ENCODE data around the gene KIAA1614. TPM values are rescaled to one million over a fixed set of nuclear protein-coding genes. Genes with fewer than 3 reads are reported as not detected.

Gene KIAA1614
- total RNA-seq, 1 experiment from 2014 or later, result 0.15 TPM

GRCh38 chr1:180948641-180949615 is 36.2 kb downstream of the KIAA1614 start:
- POLR2A ChIA-PET (ENCODE audit: unreplicated experiment), result no interaction called here

DNA sequence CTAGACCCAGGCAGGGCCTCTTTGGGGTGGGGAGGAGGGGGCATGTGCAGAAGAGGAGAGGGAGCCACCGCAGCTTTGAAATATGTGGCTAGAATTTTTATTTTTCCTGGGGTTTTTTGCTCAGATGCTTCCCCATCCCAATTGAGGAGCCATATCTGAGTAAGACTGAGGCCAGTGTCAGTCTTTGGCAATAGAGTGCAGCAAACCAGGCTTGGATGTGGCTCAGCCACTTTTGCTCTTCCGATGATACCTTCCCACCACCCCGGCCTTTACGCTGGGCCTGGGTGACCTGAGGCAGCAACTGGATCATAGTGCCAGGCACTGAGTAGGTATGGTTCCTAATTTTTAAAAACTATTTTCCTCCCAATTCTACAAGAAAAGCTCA is 36.9 kb downstream of the KIAA1614 start:
- H3K27me3 ChIP-seq (ENCODE audit: insufficient read depth, low read depth), result no peaks in the 10 kb centered on the region
- DNase-seq, result no peak
- H4K20me1 ChIP-seq (ENCODE audit: insufficient read depth), result no peaks in the 10 kb centered on the region
- CTCF ChIA-PET, result no interaction called here
- no TSS peak for BruUV-seq (replicated peaks)
- POLR2A ChIA-PET (ENCODE audit: unreplicated experiment), result no interaction called here
- no peak overlapping the region for H3K27ac ChIP-seq
- H3K4me2 ChIP-seq, result no peak overlapping the region
- H3K9me3 ChIP-seq (ENCODE audit: insufficient read depth, low read depth), result 0 out of 2 replicates have a peak, but pooled peaks cover 5% of the 10 kb centered on the region
- no peak for TF ChIP-seq EZH2 (IDR thresholded peaks at IDR 0.05; ENCODE audit: low read depth)
- TF ChIP-seq, protein P1, sequence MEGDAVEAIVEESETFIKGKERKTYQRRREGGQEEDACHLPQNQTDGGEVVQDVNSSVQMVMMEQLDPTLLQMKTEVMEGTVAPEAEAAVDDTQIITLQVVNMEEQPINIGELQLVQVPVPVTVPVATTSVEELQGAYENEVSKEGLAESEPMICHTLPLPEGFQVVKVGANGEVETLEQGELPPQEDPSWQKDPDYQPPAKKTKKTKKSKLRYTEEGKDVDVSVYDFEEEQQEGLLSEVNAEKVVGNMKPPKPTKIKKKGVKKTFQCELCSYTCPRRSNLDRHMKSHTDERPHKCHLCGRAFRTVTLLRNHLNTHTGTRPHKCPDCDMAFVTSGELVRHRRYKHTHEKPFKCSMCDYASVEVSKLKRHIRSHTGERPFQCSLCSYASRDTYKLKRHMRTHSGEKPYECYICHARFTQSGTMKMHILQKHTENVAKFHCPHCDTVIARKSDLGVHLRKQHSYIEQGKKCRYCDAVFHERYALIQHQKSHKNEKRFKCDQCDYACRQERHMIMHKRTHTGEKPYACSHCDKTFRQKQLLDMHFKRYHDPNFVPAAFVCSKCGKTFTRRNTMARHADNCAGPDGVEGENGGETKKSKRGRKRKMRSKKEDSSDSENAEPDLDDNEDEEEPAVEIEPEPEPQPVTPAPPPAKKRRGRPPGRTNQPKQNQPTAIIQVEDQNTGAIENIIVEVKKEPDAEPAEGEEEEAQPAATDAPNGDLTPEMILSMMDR (conservative IDR thresholded peaks at IDR 0.05), result no peak
- H3K9me2 ChIP-seq (ENCODE audit: insufficient read depth), result no peaks in the 10 kb centered on the region
- H3K79me2 ChIP-seq (ENCODE audit: low read depth), result no peaks in the 10 kb centered on the region
- H3F3A ChIP-seq (ENCODE audit: insufficient read depth, low read depth), result no peaks in the 10 kb centered on the region
- H3K4me3 ChIP-seq, result no peak overlapping the region
- intact Hi-C loops (cut with micrococcal nuclease; ENCODE audit: unreplicated experiment), result no loop called here
- no peak overlapping the region for H2AFZ ChIP-seq
- H3K36me3 ChIP-seq (ENCODE audit: low read depth), result peaks cover 10% of the 10 kb centered on the region; the same call in 1 of the 2 replicates
- H3K4me1 ChIP-seq (replicated peaks; ENCODE audit: insufficient read depth), result no peaks in the 10 kb centered on the region

More at GRCh38 chr1:180948641-180949615, 36.2 kb downstream of the KIAA1614 start:
- BruUV-seq (replicated peaks), result no TSS peak
- Histone ChIP-seq H3F3A (ENCODE audit: insufficient read depth, low read depth) (no peaks in the 10 kb centered on the region), H3K4me3 (no peak overlapping the region), H3K36me3 (ENCODE audit: low read depth) (peaks cover 10% of the 10 kb centered on the region; the same call in 1 of the 2 replicates), H3K9me3 (ENCODE audit: insufficient read depth, low read depth) (0 out of 2 replicates have a peak, but pooled peaks cover 5% of the 10 kb centered on the region), H3K27me3 (ENCODE audit: insufficient read depth, low read depth) (no peaks in the 10 kb centered on the region), H3K4me2 (no peak overlapping the region), H3K4me1 (replicated peaks; ENCODE audit: insufficient read depth) (no peaks in the 10 kb centered on the region), H4K20me1 (ENCODE audit: insufficient read depth) (no peaks in the 10 kb centered on the region), H2AFZ (no peak overlapping the region), H3K9me2 (ENCODE audit: insufficient read depth) (no peaks in the 10 kb centered on the region), H3K27ac (no peak overlapping the region), H3K79me2 (ENCODE audit: low read depth) (no peaks in the 10 kb centered on the region)
- TF ChIP-seq, protein P1 (conservative IDR thresholded peaks at IDR 0.05), result no peak
- TF ChIP-seq EZH2 (IDR thresholded peaks at IDR 0.05; ENCODE audit: low read depth), result no peak
- no peak for DNase-seq
- CTCF ChIA-PET, result no interaction called here
- intact Hi-C loops (cut with micrococcal nuclease; ENCODE audit: unreplicated experiment), result no loop called here

GRCh38 chr1:180950321-180950720 is 37.6 kb downstream of the KIAA1614 start:
- H3F3A ChIP-seq (ENCODE audit: insufficient read depth, low read depth), result no peaks in the 10 kb centered on the region
- H3K9me2 ChIP-seq (ENCODE audit: insufficient read depth), result no peaks in the 10 kb centered on the region
- intact Hi-C loops (cut with micrococcal nuclease; ENCODE audit: unreplicated experiment), result no loop called here
- no peak overlapping the region for H3K4me3 ChIP-seq
- no peaks in the 10 kb centered on the region for H3K27me3 ChIP-seq (ENCODE audit: insufficient read depth, low read depth)
- CTCF ChIA-PET, result no interaction called here
- H2AFZ ChIP-seq, result no peak overlapping the region
- 0 out of 2 replicates have a peak, but pooled peaks cover 5% of the 10 kb centered on the region for H3K9me3 ChIP-seq (ENCODE audit: insufficient read depth, low read depth)
- POLR2A ChIA-PET (ENCODE audit: unreplicated experiment), result no interaction called here
- H3K36me3 ChIP-seq (ENCODE audit: low read depth), result peaks cover 10% of the 10 kb centered on the region; the same call in 1 of the 2 replicates
- no peaks in the 10 kb centered on the region for H4K20me1 ChIP-seq (ENCODE audit: insufficient read depth)
- no peak overlapping the region for H3K4me2 ChIP-seq
- no peaks in the 10 kb centered on the region for H3K79me2 ChIP-seq (ENCODE audit: low read depth)
- no peaks in the 10 kb centered on the region for H3K4me1 ChIP-seq (replicated peaks; ENCODE audit: insufficient read depth)
- no peak overlapping the region for H3K27ac ChIP-seq
- no TSS peak for BruUV-seq (replicated peaks)
- no peak for DNase-seq
- TF ChIP-seq, protein P1 (conservative IDR thresholded peaks at IDR 0.05), result no peak
- TF ChIP-seq EZH2 (IDR thresholded peaks at IDR 0.05; ENCODE audit: low read depth), result no peak

Data from PC-9 (cell line).